ENCODE data around the gene ZBTB43. TPM values are rescaled to one million over a fixed set of nuclear protein-coding genes. Genes with fewer than 3 reads are reported as not detected.

The ZBTB43 gene, protein sequence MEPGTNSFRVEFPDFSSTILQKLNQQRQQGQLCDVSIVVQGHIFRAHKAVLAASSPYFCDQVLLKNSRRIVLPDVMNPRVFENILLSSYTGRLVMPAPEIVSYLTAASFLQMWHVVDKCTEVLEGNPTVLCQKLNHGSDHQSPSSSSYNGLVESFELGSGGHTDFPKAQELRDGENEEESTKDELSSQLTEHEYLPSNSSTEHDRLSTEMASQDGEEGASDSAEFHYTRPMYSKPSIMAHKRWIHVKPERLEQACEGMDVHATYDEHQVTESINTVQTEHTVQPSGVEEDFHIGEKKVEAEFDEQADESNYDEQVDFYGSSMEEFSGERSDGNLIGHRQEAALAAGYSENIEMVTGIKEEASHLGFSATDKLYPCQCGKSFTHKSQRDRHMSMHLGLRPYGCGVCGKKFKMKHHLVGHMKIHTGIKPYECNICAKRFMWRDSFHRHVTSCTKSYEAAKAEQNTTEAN
- total RNA-seq (2022; extraction: Qiagen RNA extraction; ENCODE audit: low read depth), result 6.9 to 13.4 TPM (median 8.1 TPM) in 5 replicates

DNA sequence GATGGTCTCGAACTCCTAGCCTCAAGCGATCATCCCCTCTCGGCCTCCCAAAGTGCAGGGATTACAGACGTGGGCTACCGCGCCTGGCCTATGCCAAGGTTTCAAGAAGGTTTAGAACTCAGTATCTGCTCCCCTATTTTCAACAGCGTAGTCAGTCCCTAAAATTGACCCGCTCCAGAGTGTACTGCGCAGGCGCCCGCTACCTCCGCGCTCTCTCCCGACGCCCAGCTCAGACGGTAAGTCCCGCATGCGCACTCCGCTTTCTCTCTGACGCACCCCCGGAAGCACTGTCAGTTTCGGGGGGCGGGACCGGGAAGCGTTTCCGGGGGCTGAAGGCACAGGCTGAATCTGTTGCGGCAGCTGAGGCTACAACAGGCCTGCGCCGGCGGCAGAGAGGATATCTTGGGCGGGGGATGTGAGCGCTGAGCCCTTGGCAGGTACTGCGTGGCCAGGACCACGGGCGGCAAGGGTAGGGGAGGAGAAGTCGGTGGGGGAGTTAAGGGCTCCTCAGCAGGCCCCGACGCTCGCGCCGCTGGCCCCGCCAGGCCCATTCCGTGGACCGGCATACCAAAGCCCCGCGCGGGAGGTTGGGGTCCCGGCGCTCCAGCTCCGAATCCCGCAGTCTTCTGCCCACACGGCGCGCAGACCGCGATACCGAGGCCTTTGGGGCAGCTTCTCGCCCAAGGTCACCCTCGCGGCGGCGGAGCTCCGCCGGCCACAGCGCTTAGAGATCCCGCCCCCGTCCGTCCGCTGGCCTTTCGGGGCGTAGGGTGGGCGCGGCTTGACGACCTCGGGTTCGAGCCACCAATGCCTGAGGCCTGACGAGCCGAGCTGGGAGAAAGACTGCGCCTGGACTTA, at the start of gene ZBTB43:
ZBTB43 (plus strand) TSS at position 345 of the 858 bp plus-strand sequence. CDS start 27,470 bp downstream, outside the sequence.

DNA sequence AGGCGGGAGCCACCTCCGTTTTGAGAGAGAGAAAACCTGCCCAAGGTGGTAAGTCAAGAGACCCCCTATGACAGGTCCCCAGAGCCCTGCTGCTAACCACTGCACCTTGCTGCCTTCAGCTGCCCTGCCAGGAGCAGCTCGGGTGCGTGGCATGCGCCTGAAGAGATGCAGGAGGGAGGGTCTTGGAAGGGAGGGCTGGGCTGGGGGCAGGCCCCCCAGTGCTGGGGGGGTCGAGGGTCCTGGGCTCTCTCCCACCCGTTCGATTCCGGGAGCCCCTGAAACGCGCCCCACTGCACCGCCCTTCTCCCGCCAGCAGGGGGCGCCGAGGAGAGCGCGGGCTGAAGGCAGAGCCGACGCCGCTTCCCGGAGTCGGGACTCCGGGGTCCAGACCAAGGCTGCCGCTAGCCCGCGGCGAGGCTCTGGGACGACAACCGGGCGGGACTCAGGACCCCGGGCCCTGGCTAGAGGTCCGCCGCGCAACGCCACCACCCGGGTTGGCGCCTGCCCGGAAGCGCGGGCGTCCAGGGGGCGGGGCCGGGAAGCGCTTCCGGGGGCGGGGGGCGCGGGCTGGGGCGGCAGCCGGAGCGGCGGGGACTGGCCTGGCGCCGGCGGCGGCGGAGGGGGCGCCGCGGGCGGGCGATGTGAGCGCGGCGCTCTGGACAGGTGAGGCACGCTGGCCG, 55.4 kb downstream of the ZBTB43 start, which contains the start of gene ZBTB34:
ZBTB34 (plus strand) TSS at position 563 of the 680 bp plus-strand sequence. CDS start 18,761 bp downstream, outside the sequence.

Other genes starting within 250 kb of the ZBTB43 start
- gene LMX1B, start 191.1 kb upstream of the ZBTB43 start, total RNA-seq (2022; extraction: Qiagen RNA extraction; ENCODE audit: low read depth), result 1.2 to 1.9 TPM (median 1.5 TPM) in 5 replicates
- 3.7 to 4.7 TPM (median 3.7 TPM) in 5 replicates for gene ZBTB34, start 55.6 kb downstream of the ZBTB43 start, total RNA-seq (2022; extraction: Qiagen RNA extraction; ENCODE audit: low read depth)
- 1.6 to 2.4 TPM (median 2.1 TPM) in 5 replicates for gene RALGPS1, start 109.7 kb downstream of the ZBTB43 start, total RNA-seq (2022; extraction: Qiagen RNA extraction; ENCODE audit: low read depth)